Measurements from ENCODE around the gene DAB1.

The DAB1 gene

DNA sequence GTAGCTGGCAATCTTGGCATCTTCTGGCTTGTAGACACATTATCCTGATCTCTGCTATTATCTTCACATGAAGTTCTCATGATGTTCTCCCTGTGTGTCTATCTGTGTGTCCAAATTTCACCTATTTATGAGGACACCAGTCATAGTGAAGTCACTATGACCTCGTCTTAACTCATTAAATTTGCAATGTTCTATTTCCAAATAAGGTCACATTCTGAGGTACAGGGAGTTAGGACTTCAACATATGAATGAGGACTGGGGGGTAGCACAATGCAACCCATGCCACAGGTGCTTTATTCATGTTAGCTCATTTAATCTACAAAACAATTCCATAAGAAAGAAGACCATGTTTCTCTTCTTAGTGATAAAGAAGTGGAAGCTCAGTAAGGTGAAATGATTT lies 251.8 kb downstream of the DAB1 start:
- no peak for DNase-seq (ENCODE audit: low read depth in 1 of 2, low spot score in 1 of 2)

DNA sequence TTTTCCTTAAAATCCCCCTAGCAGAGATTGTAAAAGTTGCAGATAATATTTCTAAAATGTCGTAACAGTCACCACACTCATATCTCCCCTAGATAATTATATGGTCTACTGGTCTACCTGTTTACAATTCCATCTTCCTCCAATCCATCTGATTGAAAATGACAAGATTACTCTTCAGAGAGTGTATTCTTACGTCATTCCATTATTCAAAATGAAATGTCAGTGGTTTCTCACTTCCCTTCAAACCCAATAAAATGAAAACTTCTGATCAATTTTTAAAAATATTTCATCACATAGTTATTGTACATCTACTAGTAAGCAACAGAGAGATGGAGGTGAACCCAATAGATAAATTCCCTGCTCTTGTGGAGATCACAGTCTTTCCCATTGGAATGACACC lies 255.9 kb downstream of the DAB1 start:
- no peak for DNase-seq (ENCODE audit: low read depth in 1 of 2, low spot score in 1 of 2)

DNA sequence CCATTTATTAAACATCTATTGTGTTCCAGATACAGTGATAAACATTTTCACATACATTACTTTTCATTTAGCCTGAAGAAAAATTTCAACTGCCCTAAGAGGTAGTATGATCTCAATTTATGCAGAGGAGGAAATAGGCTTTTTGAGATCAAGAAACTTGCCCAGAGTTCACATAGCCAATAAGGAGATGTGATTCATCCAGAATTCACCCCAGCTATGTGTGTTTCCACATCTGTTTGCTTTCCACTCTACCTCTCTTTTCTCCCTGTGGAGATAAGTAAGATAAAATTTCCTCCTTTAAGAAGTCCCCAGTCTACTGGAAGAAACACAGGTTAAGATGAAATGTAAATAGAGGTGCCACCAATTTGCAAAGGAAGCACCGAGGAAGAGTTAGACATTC lies 258.3 kb downstream of the DAB1 start:
- DNase-seq (ENCODE audit: low read depth in 1 of 2, low spot score in 1 of 2): no peak

DNA sequence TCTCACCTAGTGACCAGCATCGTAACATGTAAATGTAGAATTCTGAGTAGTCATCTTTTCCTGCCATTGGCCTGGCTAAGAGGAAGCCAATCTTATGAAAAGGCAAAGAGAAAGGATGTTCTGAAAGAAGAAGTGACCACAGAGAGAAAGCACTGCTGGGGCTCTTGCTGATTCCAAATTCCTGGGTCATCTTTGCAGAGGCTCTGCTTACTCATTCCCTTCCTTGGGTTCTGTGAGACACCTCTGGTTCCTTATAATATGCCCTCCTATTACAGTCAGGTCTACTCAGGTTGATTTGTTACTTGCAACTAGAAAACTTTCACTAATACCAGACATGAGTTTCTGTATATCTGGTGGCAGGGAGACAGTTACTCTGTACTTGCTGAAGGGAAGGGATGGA lies 259.3 kb downstream of the DAB1 start:
- DNase-seq (ENCODE audit: low read depth in 1 of 2, low spot score in 1 of 2): no peak

DNA sequence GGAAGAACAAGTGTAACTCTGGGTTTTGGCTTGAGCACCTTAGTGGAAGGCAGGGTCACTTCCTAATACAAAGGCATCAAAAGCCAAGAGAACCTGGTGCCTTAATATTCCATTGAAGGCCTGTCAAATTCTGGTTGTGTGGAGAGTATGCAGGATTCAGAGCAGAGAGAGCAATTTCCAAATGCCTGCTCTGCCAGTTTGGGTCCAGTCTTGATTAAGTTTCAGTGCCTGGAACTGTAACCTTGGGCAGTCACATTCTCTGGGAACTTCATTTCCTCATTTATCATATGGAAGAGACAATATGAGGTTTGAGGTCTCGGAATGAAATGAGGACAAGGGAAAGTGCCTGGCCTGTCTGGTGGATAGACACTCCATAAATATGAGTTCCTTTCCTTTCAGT lies 260.1 kb downstream of the DAB1 start:
- no peak for DNase-seq (ENCODE audit: low read depth in 1 of 2, low spot score in 1 of 2)

DNA sequence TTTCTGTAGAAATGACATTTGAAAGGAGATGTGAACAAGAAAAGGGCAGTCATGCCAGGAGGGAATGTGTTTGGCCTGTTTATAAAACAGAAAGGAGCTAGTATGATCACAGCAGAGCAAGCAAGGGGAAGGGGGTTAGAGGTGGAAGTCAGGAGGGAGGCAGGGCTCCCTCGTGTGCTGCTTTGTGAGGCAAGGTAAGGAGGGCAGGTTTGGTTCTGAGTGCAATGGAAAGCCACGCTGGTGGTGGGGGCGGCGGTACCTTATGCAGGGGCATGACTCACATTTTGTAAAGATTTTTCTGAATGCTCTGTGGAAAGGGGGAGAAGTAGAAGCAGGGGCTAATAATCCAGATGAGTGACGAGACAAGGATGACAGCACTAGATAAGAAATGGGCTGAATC lies 260.5 kb downstream of the DAB1 start:
- DNase-seq (ENCODE audit: low read depth in 1 of 2, low spot score in 1 of 2): no peak

DNA sequence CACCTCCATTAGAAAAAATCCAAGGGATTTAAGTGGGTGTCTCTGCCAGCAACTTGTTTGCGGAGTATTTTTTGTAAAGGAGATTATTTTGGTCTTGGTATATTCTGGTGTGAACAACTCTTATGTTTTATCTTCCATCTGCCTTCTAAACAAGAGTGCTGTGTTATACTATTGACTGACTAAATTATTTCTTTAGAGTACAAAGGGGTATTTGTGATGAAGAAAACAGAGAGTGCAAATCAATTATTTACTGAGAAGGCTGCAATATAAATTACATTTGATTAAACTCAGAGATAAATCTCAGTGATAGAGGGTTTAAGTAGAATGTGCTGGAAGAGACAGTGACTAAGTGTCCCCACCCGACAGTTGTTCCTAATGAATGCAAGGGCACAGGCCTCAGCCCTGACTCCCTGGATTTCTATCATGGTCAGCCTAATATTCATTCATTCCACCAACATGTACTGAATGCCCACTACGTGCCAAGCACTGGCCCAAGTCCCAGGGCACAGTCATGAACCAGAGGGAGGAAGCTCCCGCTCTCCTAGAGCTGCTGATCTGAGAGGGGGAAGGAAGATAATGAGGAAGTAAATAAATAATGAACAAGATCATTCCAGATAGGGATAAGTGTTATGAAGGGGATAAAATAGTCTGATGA lies 261.1 kb downstream of the DAB1 start:
- DNase-seq (ENCODE audit: low read depth in 1 of 2, low spot score in 1 of 2): no peak

DNA sequence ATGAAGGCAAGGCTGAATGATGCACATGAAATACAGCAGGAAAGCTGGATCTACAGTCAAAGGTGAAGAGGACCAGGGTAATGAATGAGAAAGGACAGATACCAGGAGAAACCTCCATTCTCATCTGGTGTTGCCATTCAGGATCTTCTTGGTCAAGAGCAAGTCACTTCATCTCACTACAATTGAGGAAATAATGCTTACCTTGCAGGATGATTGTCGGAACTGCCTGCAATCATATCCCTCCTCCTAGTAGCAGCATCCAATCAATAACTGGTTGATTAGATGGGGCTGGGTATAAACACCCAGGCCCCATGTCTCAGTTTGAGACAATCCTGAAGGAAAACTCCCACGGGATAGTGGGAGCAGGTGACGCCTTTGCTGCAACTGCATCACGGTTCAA lies 263.3 kb downstream of the DAB1 start:
- no peak for DNase-seq (ENCODE audit: low read depth in 1 of 2, low spot score in 1 of 2)

DNA sequence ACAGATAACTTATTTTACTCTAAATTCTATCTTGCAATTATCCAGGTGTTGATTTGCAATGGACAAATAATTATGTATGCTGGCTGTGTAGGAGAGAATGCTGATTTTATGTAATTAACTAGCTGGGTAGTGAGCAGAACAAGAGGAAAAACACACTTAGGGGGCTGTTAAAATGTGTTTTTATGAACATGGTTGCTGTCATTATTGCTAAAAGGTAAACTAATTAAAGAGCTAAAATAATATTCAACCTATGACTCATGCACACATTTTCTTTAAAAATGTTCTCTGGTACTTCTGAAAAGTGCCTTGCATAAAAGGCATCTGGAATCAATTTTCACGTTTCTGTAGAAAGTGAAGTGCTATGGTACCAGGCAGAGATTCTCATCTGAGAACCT lies 265.3 kb downstream of the DAB1 start:
- no peak for DNase-seq (ENCODE audit: low read depth in 1 of 2, low spot score in 1 of 2)

DNA sequence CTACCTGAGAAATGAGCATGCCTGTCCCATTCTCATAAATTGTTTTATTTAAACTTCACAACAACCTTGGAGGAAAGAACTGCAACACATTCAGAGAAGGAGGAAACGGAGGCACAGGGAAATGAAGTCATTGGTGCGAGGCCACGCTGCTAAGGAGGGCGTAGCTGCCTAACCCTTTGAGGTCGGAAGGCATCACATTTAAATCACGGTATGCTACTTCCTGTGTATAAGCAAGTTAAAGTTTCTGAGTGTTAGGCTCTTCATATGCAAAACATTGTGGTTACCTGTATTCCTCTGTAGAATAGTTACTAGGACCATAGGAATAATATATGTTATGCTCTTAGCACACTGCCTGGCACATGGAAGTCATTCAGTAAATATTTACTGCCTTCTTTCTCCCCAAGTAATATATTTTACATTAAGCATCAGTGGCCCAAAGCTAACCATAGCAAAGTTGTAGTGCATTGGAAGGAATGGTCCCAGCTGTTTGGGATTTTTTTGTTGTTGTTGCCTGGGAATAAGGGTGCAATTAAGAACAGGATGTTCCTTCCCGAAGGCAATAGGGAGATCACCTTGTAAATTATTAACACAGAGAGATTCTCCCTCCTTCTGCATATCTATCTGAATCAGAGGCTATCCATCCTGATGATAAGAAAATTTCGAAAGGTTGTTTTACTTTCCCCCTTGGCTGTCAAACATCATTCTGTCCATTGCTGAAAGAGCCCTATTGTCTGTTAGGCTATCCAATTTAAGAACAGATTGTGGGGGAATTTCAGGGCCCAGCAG lies 265.8 kb downstream of the DAB1 start:
- no peak for DNase-seq (ENCODE audit: low read depth in 1 of 2, low spot score in 1 of 2)

DNA sequence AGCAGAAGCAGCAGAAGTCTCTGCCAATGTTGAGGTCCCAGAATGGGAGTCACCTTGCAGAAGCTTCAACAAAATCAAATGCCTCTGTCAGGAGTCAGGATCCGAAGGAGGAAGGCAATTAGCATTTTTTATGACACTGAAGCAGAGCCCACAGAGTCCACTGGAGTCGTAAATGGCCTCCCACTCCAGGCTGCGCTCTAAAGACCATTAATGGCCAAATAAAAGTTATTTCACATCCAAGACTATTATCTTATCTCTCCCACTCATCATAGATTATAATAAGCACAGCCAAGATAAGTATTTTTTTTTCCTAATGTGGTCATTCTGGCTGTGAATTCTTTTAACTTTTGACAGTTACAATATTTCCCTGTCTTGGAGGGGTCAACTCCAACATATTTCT lies 267.0 kb downstream of the DAB1 start:
- no peak for DNase-seq (ENCODE audit: low read depth in 1 of 2, low spot score in 1 of 2)

DNA sequence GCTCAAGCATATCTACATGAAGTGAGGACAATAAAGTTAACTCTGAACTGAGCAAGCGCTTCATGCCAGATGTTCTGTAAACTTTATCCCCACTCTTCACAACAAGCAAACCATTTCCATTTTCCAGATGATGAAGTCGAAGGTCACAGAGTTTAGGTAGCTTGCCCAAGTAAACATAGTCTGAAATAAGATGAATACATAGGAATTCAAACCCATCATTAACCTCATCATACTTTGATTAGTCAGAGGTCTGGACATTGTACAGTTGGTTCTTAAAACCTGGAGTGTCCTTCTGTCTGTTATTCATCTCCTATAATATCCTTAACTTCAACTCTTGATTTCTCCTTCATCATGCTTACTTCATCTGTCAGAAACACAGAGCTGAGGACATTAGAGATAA lies 277.8 kb downstream of the DAB1 start:
- DNase-seq (ENCODE audit: low read depth in 1 of 2, low spot score in 1 of 2): no peak

DNA sequence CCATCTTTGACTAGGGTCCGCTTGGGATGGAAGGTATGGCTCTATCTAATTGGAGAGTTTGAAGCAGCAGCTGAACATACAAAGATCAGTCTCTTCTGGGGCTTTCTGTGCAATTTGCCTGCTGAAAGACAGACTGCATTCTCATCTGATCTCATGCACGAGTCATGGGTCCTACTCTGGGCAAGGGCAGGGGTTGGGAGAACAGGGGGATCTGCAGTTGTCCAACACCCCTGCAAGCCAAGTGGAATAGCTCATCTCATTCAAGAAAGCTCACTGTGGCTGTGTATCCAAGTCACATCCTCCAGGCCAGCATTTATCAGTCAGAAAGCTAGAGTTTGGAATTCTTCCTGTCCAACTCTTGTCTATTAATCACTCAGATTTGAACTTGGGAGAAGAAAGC lies 280.9 kb downstream of the DAB1 start:
- no peak for DNase-seq (ENCODE audit: low read depth in 1 of 2, low spot score in 1 of 2)

DNA sequence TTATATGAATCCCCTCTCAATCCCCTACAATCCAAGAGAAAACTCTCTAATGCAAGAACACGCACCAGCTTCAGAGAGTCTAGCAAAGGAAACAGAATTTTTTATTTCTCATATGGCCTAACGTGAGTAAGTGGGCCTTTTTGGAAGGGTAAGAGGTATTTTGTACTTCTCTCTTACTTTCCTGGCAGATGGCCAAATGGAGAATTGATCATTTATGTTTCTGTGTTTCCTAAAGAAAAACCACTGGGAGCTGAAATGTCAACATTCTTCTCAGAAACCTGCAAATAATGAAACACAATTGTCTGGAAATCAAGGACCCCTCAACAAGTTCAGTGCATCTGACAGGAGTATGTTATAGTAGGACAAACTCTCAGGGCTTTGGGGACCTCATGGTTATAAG lies 281.7 kb downstream of the DAB1 start:
- no peak for DNase-seq (ENCODE audit: low read depth in 1 of 2, low spot score in 1 of 2)

DNA sequence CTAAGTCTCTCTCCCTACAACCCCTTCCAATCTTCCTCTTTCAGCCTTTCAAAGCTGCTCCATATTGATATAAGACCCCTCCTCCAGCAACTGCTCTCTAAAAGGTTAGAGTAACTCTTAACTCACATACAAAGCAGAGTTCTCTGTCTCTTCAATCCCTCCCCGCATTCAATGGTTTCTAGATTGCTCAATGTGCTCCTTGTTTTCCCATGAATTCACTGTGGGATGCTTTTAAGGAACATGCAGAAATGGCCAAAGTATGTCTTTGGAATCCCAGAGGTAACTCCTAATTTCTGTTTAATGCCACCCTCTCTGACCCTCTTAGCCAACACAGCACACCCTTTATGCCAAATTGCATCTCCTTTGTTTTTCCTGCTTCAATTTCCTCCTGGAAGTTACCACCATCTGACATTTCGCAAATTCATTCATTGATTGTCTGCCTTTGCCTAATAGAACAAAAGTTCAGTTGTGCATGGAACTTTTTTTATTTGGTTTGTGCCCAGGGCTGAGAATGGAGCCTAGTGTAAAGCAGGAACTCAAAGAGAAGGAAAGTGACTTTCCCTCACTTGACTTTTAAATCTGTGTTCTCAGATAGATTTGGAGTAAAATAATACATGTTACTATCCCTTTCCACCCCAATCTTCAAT lies 285.3 kb downstream of the DAB1 start:
- no peak for DNase-seq (ENCODE audit: low read depth in 1 of 2, low spot score in 1 of 2)

DNA sequence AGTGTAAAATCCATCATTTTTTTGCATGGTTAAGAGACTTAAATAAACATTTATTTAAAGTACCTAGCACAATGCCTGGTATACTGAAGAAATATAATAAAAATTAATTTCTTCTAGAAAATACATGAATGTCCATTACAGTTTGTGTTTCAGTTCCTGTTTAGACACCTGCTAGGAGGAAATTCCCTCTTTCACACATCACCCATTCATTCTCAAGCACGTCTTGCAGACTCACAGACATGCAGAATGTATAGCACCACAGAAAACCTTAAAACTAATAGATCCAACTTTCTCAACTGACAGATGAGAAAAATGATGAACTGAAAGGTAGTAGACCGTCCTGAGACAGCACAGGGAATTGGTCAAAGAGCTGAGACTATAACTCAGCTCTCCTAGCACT lies 285.9 kb downstream of the DAB1 start:
- no peak for DNase-seq (ENCODE audit: low read depth in 1 of 2, low spot score in 1 of 2)

DNA sequence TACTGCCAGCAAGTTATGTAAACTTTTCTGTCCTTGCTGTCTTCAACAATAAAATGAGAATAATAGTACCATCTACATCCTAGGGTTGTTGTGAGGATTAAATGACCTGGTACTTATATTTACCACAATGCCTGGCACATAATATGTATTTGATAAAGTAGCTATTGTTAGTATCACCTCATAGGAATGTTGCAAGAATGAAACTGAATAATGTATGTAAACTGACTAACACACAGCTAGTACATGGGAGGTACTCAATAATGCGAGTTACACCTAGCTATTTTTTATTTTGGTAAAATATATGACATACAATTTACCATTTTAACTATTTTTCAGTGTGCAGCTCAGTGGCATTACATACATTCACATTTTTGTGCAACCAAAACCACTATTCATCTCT lies 289.1 kb downstream of the DAB1 start:
- no peak for DNase-seq (ENCODE audit: low read depth in 1 of 2, low spot score in 1 of 2)

DNA sequence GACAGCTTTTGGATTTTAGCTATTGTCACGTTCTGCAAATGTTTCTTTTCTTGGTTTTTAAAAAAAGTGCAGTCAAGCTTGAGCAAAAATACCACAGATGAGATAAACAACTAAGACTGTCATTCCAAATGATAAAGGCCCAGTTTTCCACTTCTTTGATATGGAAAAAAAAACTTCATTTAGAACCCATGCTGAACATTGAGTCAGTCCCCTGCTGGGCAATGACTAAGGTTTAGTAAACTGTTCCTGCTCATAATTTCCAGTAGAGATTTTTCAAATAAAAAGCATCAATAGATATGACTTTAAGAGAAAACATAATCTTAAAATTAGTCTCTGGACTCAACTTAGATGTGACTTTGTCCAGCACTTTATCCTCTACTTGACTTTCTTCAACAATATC lies 290.2 kb downstream of the DAB1 start:
- no peak for DNase-seq (ENCODE audit: low read depth in 1 of 2, low spot score in 1 of 2)

DNA sequence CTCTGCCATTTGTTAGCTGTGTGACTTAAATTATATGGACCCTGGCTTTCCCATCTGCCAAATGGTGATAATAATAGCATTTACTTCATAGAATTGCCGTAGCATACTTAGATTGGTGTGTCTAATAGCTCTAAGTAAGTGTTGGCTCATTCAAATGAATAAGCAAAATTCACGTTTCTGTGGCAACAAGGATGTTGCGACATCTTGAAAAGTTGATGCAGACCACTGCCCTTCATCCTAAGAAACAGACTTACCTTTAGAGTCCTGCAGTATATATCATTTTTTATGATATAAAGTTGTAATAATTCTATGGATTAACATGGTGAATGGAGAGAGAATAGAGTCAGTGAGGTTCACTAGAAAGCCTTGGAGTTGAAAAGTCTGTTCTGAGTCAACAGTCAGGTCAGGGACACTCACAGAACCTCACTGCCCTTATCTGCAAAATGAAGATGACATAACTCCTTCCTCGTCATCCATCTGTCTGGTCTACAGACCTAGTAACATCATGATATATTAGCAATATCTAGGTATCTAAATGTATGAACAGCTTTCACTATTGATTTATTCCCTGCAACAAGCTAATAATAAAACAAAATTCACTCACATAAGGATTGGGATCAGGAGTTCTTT lies 290.8 kb downstream of the DAB1 start:
- no peak for DNase-seq (ENCODE audit: low read depth in 1 of 2, low spot score in 1 of 2)

DNA sequence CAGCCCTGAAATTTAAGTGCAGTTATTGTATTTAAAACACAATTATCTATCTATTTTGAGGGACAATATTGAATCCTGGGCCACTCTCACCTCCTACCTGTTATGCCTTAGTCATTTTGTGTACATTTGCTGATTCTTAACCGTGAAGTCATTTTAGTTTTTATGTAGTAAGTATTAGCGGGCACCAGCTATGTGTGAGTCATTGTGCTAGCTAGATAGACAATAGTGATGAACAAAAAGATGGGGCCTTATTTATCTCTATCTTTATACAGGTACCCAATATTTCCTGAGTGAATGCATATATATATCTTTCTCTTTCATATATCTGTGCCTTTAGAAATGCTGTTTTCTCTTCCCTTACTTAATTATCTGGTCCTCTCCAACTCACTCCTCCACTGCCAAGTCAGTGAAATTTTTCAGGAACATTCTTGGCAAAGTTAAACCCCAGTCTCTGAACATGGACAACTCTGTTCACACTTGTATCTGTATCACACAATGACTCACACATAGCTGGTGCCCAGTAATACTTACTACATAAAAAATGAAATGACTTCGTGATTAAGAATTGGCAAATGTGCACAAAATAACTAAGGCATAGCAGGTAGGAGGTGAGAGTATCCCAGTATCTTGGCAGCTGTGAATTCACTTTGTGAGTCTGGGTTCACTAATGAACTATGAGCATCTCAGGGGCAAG lies 292.0 kb downstream of the DAB1 start:
- DNase-seq (ENCODE audit: low read depth in 1 of 2, low spot score in 1 of 2): no peak

DNA sequence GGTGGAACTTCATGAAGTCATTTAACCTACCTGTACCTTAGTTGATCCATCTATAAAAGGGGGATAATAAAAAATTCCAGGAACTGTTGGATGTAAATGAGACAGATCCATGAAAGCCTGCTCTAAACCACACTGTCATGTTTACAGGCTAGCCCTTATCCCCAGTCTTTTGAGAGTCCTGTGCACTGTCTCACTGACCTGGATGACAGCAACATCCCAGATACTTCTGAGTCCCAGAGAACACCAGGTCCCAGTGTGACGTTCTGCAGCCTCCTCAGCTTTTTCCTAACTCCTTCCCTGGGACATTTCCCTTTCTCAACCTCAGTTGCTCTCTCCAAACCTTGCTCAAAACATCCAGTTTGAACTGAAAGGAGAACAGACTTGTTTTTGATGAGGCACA lies 292.6 kb downstream of the DAB1 start:
- DNase-seq (ENCODE audit: low read depth in 1 of 2, low spot score in 1 of 2): no peak

DNA sequence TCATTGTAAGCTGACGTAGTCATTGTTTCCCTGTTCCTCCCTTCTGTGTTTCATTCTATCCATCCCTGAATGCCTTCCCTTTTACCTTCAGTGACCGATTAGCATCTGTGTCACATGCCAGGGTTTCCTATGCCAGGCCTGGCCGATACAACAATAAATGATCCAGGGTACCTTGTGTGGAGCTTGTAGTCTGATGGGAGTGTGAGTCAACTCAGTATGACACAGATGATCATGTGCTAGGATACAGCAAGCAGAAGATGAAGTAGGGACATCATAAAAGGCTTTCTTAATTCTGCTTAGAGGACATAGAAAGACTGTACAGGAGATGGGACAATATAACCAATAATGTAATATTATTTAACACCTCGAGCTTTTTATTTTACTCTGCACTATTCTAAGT lies 294.0 kb downstream of the DAB1 start:
- DNase-seq (ENCODE audit: low read depth in 1 of 2, low spot score in 1 of 2): no peak

Data from activated T-helper 1 cell treated with anti-CD3 and anti-CD28 coated beads, Interleukin-2, amount 50 U/mL, for 16 hours (primary cell).